Anterior cingulate cortex (tissue), 58 donors: Measurements from ENCODE around the gene C16orf89.
"Not testable (repeated sequence)": the region's sequence is repeated elsewhere in the genome, so short reads cannot be mapped to it uniquely, and the experiment has no call there.

Experiments
- DNase-seq, 58 donors: peaks; one replicate each; lab custom pipeline; 2025; lab: John Stamatoyannopoulos, UW

The C16orf89 gene

GRCh38 chr16:5085716-5086115 lies 20.0 kb upstream of the C16orf89 start:
- not testable (repeated sequence) for DNase-seq

- peak in 39 of 58 donors; percentile 0 to 64 (median 15) for DNase-seq
Observed at GRCh38 chr16:5084802-5085201, 19.0 kb upstream of the C16orf89 start.

DNA sequence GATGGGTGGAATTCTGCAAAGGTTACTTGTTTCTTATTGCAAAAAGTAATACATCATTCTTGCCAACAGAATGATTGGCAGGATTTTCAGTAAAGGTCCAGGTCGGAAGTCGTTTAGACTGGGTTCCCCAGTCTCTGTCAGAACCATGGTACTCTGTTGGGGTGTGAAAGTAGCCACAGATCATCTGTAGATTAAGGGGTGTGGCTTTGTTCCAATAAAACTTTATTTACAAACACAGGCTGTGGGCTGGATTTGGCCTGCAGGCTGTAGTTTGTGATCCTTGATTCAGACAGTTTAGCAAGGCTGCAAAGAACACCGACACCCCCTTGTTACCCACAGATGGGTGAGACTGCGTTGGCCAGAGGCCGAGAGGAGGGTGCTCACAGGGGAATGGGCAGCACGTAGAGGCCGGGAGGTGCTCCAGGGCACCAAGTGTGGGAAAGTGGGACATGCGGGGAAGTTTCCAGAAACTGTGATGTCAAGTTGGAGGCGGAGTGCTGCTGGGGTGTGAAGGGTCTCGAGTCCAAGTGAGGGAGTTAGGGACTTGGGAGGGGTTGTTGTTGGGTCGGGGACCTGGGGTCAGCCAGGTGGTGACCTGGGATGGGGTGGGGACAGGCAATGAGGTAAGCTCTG lies 18.5 kb upstream of the C16orf89 start:
- not testable (repeated sequence) for DNase-seq

- DNase-seq = not testable (repeated sequence)
Observed at GRCh38 chr16:5083646-5084045, 17.9 kb upstream of the C16orf89 start.

- not testable (repeated sequence) for DNase-seq
Observed at GRCh38 chr16:5080996-5081395, 15.2 kb upstream of the C16orf89 start.

DNA sequence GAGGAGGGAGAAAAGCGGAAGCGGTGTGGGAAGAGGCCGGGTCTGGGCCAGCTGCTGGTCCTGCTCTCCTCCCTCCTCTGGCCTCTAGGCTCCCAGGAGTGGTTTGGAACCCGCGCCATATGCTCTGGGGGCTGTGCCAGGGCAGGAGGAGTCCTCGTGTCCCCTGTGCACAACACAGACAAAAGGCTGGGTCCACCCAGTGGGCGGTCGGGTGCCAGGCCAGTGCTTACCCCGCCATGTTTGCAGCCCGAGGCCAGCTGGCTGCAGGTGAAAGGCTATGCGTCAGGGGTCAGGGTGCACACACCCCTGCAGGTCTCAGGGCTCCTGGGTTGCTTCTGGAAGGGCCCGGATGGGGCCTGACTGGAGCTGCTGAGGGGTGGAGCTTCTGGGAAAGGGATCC lies 14.7 kb upstream of the C16orf89 start:
- DNase-seq = not testable (repeated sequence)

GRCh38 chr16:5078626-5079025 lies 12.9 kb upstream of the C16orf89 start:
- DNase-seq = no peak

DNA sequence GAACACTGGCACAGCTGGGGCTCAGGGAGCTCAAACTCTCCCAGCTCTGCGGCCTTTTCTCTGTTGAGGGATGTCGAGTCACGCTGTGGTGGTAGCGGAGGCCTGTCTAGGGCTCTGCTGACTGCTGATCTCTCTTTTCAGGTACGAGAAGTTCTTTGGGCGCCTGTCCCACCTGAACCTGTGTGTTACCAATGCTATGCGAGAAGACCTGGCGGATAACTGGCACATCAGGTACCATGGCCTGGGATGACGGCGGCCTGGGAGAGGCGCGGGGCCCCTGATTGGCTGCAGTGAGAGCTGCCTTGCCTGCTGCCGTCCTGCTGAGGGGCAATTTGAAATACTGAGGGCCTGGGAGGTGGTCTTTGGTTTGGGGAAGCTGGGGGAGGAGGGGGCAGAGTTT lies 11.5 kb upstream of the C16orf89 start:
- no peak for DNase-seq

- DNase-seq = no peak
Observed at GRCh38 chr16:5075637-5076036, 9.9 kb upstream of the C16orf89 start.

DNA sequence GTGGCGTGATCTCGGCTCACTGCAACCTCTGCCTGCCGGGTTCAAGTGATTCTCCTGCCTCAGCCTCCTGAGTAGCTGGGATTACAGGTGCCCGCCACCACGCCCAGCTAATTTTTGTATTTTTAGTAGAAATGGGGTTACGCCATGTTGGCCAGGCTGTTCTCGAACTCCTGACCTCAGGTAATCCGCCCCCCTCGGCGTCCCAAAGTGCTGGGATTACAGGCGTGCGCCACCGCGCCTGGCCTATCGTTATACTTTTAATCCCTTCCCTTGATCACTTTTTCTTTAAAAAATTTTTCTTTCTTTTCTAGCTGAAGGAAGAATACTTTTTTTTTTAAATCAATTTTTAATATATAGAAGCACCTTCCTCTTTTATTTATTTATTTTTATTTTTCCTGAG lies 8.0 kb upstream of the C16orf89 start:
- DNase-seq = not testable (repeated sequence)

DNA sequence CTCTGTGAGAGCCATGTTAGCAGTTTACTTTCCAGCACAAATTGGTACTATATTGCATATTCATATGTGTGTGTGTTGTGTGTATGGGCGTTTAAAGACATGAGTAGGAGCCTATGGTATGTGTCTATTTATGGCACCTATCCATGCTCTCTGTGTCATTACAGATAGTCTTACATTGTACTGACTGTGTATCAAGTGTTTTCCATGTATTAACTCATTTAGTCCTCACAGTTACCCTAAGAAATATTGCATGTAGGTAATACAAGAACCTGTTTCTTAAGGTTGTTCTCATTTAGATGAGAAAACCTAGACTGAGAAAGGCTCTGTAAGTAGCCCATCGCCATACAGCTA lies 7.5 kb upstream of the C16orf89 start:
- no peak for DNase-seq

DNA sequence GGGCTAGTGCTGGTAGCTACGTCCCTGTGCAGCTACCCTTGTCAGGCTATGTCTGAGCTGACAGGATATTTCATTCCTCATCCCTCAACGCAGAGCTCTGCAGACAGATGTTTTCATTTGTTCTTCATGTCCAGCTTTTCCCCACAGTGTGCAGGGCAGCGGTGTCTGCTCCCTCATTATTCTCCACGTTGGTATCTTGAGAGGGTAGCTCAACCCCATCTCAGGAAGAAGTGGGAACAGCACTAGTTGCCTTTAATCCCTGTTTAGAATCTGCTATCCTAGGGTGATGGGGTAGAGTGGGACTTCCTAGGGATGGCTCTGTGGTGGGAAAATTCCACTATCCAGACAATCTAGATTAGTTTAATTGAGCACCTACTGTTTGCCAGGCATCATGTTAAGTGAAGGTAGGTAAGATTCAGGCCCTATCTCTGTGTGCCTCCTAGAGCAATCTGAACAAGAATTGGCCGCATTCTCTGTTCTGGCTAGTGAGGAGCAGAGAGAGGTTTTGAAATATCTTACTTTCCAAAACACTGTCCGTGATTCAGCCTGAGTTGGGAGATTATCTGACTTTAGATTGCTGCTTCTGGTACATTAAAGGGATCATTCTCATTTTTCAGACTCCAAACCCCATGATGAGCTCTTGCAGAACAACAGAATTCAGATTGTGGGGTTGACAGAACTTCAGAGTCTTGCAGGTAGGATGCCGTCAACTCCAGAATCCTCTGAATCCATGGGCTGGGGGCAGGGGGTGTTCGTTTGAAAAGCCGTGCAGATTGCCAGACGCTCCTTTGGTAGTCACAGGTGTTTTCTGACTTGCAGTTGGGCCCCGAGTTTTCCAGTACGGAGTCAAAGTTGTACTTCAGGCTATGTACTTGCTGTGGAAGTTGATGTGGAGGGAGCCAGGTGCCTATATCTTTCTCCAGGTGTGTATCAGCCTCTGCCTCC lies 6.8 kb upstream of the C16orf89 start:
- DNase-seq = no peak

- DNase-seq = peak in 57 of 58 donors; percentile 47 to 90 (median 81)
Observed at GRCh38 chr16:5071681-5072333, 6.1 kb upstream of the C16orf89 start, which contains the start of gene ALG1. Gene ALG1 (plus strand): TSS chr16:5071843. CDS start chr16:5071850, 7 bp downstream.

- no peak for DNase-seq
Observed at GRCh38 chr16:5071341-5071680, 5.6 kb upstream of the C16orf89 start.

DNA sequence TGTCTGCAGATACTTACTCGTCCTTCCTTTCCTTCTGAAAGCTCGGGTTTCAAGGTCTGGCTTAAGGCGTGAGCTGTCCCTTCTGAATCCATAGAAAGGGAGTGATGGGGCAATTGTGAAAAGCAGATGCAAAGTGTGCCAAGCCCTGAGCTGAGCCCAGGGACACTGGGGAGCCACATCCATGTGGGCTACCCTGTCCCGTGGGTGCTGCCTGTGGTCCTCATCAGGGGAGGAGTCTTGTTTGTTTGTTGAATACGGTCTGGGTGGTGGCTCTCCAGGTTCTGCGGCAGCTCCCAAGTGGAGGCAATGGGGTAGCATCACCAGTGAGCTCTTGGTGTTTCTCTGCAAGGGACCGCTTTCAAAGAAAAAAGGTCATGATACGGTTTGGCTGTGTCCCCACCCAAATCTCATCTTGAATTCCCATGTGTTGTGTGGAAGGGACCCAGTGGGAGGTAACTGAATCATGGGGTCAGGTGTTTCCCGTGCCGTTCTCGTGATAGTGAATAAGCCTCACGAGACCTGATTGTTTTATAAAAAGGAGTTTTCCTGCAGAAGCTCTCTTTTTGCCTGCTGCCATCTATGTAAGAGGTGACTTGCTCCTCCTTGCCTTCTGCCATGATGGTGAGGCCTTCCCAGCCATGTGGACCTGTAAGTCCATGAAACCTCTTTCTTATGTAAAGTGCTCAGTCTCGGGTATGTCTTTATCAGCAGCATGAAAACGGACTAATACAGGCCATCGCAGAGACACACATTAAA lies 4.9 kb upstream of the C16orf89 start:
- no peak for DNase-seq

- no peak for DNase-seq
Observed at GRCh38 chr16:5069854-5070253, 4.1 kb upstream of the C16orf89 start.

DNA sequence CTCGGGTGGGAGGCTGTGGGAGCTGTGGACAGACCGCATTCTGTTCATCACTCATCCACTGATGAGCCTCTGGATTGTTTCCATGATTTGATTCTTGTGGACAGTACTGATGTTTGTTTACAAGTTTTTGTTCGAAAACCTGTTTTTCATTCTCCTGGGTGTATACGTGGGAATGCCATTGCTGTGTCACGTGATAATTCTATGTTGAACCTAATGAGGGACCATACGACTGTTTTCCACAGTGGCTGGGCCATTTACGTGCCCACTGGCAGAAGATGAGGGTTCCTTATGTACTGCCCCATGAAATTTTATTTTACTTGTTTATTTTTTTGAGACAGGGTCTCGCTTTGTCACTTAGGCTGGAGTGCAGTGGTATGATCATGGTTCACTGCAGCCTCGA lies 3.3 kb upstream of the C16orf89 start:
- no peak for DNase-seq

GRCh38 chr16:5066511-5066910 lies 755 bp upstream of the C16orf89 start:
- no peak for DNase-seq

DNA sequence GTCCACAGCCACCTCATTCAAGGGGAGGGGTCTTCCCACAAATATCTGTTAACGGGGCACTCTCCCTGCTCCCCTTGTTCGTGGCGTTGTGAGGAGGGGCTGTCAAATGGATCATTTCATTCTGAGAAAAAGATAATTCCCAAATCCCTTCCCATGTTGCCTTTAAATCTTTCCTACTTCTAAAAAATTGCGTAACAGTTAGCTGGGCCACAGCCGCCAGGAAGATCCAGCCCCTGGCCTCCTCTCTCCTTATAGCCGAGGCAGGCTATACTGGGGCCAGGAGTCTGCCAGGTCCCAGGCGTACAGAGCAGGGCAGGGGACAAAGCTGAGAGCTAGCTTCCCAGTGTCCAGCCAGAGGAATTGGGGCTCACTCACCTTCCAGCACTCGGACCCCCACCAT lies 430 bp downstream of the C16orf89 start:
- DNase-seq = no peak

DNA sequence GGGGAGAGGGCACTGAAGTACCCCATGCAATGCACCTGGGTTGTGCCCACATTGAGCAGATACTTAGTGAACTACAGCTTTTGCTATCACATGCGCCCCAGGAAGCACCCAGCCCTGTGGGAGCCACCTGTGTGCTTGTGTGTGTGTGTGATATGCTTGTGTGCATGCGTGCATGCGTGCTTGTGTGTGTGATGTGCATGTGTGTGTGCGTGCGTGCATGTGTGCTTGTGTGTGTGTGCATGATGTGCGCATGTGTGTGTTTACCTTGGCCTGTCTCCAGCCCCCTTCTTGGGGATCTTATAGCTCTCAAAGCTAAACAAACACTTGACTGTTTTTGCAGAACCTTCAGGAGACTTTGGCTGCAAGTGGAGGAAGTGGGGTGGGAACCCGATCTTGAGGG lies 841 bp downstream of the C16orf89 start:
- no peak for DNase-seq
